MM.1S (cell line): Measurements from ENCODE around the gene SMPD2.
A peak's percentile ranks its signal among the peaks of the same experiment; 100 is the strongest.

Experiments
- DNase-seq: peaks from one replicate; pipeline ENCODE4 v3.0.0-alpha.2; 2015
- H2AFZ ChIP-seq: fragments of 300-600 bp; sonication (generic); 2 replicates; pipeline ENCODE4 v1.6.0; 2016; ENCODE audit warnings: antibody characterized with exemption, low read length
- H3F3A ChIP-seq: fragments of 300-600 bp; sonication (generic); 2 replicates; pipeline ENCODE4 v1.6.1; 2016; ENCODE audit warnings: mild to moderate bottlenecking, antibody characterized with exemption, low read length, moderate library complexity, mixed read lengths; ENCODE audit not compliant: insufficient read depth
- H3K27ac ChIP-seq: fragments of 300-600 bp; sonication (generic); 2 replicates; pipeline ENCODE4 v1.5.1; 2016; ENCODE audit warnings: mild to moderate bottlenecking, low read length
- H3K27me3 ChIP-seq: fragments of 300-600 bp; sonication (generic); replicated peaks from 2 replicates; pipeline ENCODE4 v1.6.0; 2016; ENCODE audit warnings: low read length; ENCODE audit not compliant: insufficient read depth
- H3K36me3 ChIP-seq: fragments of 300-600 bp; sonication (generic); replicated peaks from 2 replicates; pipeline ENCODE4 v1.6.1; 2016; ENCODE audit warnings: mild to moderate bottlenecking, low read length, mixed read lengths; ENCODE audit not compliant: insufficient read depth
- H3K4me1 ChIP-seq: fragments of 300-600 bp; sonication (generic); 2 replicates; pipeline ENCODE4 v1.6.1; 2016; ENCODE audit warnings: low read length, mixed read lengths
- H3K4me2 ChIP-seq: fragments of 300-600 bp; sonication (generic); 2 replicates; pipeline ENCODE4 v1.6.0; 2016; ENCODE audit warnings: low read depth, low read length
- H3K4me3 ChIP-seq: fragments of 300-600 bp; sonication (generic); 2 replicates; pipeline ENCODE4 v1.5.1; 2016; ENCODE audit warnings: low read length, mixed read lengths
- H3K79me2 ChIP-seq: fragments of 300-600 bp; sonication (generic); 2 replicates; pipeline ENCODE4 v1.6.1; 2016; ENCODE audit warnings: mixed run types, low read length, mixed read lengths
- H3K9ac ChIP-seq: fragments of 300-600 bp; sonication (generic); 2 replicates; pipeline ENCODE4 v1.6.1; 2016; ENCODE audit warnings: low read length, mixed read lengths
- H3K9me2 ChIP-seq: fragments of 300-600 bp; sonication (generic); replicated peaks from 2 replicates; pipeline ENCODE4 v1.6.1; 2016; ENCODE audit warnings: mild to moderate bottlenecking, low read length, mixed read lengths; ENCODE audit not compliant: insufficient read depth
- H3K9me3 ChIP-seq: fragments of 300-600 bp; sonication (generic); replicated peaks from 2 replicates; pipeline ENCODE4 v1.6.1; 2016; ENCODE audit warnings: mild to moderate bottlenecking, low read length, mixed read lengths; ENCODE audit not compliant: insufficient read depth
- H4K20me1 ChIP-seq: fragments of 300-600 bp; sonication (generic); 2 replicates; pipeline ENCODE4 v1.6.1; 2016; ENCODE audit warnings: mild to moderate bottlenecking, low read length, moderate library complexity, mixed read lengths; ENCODE audit not compliant: insufficient read depth
- CTCF ChIP-seq: fragments of 300-600 bp; sonication (generic); IDR thresholded peaks from 2 replicates; pipeline ENCODE4 v1.5.1; 2016; ENCODE audit warnings: antibody characterized with exemption, low read length, mixed read lengths
- EZH2 ChIP-seq: fragments of 300-600 bp; sonication (generic); optimal IDR thresholded peaks from 2 replicates; pipeline ENCODE3; 2017; ENCODE audit warnings: low read depth, mild to moderate bottlenecking, antibody characterized with exemption, low read length, mixed read lengths
- EZH2phosphoT487 ChIP-seq: fragments of 300-600 bp; sonication (generic); IDR thresholded peaks from 2 replicates; pipeline ENCODE4 v1.6.1; 2018; ENCODE audit warnings: antibody characterized with exemption, low read length

Gene SMPD2

DNA sequence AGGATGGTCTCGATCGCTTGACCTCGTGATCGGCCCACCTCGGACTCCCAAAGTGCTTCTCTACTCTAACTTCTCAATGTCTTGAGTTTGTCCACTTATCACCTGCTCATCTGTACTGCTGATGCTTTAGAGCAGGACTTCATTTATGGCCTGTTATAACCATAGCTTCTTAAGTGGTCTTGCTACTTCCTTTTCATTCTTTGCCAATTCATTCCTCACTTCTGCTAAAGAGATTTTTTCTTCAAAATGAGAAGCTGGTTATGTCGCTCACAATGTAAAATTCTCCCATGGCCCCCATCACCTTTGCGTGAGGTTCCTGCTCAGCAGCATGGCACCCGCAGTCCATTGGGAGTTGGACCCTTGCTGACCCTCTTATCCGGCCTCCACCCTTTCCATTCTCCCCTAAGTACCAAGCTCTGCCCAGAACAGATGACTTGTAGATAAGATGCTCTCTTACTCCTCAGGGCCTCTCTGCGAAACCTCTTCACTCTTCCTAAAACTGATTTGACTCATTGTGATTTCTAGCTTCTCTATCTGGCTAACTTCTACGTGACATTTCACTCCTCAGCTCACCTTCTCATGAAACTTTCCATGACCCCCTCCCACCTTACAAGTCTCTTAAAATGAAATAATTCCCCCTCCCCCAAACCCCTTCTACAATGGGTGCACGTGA lies 44.3 kb upstream of the SMPD2 start:
- Histone ChIP-seq H3K9me2 (no peaks in the 10 kb centered on the region), H3K27me3 (no peaks in the 10 kb centered on the region), H3K9me3 (no peaks in the 10 kb centered on the region), H3K27ac (no peak overlapping the region), H2AFZ (no peak overlapping the region), H3K4me3 (no peak overlapping the region), H3K4me1 (no peaks in the 10 kb centered on the region), H3K36me3 (no peaks in the 10 kb centered on the region), H3K9ac (no peak overlapping the region), H4K20me1 (no peaks in the 10 kb centered on the region), H3F3A (no peaks in the 10 kb centered on the region), H3K4me2 (no peak overlapping the region), H3K79me2 (no peaks in the 10 kb centered on the region)
- DNase-seq, result no peak
- TF ChIP-seq CTCF (no peak), EZH2 (no peak), EZH2phosphoT487 (no peak)

DNA sequence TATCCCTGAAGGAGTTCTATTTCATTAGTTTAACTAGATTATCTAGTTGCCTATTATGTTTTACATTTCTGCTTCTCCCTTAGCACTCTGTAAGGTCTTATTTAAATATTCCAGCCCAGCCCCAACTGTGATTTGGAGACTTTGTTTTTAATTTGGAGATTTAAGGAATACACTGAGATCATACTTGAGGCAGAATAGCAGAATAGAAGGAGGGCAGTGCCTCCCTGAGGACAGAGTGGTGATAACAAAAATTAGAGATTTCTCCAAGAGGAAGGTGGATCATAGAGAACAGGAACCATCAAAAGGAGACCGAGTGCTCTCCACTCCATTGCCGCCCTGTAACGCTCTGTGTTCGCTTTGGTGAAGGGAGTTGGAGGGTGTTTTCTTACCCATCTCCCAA lies 43.5 kb upstream of the SMPD2 start:
- Histone ChIP-seq H3F3A (no peaks in the 10 kb centered on the region), H3K9me3 (no peaks in the 10 kb centered on the region), H4K20me1 (no peaks in the 10 kb centered on the region), H3K4me2 (no peak overlapping the region), H2AFZ (no peak overlapping the region), H3K4me3 (no peak overlapping the region), H3K9me2 (no peaks in the 10 kb centered on the region), H3K4me1 (no peaks in the 10 kb centered on the region), H3K36me3 (no peaks in the 10 kb centered on the region), H3K27ac (no peak overlapping the region), H3K27me3 (no peaks in the 10 kb centered on the region), H3K79me2 (no peaks in the 10 kb centered on the region), H3K9ac (no peak overlapping the region)
- no peak for DNase-seq
- no peak for TF ChIP-seq EZH2phosphoT487
- no peak for TF ChIP-seq EZH2
- peak; percentile 13; the same call in 1 of the 2 replicates for TF ChIP-seq CTCF

DNA sequence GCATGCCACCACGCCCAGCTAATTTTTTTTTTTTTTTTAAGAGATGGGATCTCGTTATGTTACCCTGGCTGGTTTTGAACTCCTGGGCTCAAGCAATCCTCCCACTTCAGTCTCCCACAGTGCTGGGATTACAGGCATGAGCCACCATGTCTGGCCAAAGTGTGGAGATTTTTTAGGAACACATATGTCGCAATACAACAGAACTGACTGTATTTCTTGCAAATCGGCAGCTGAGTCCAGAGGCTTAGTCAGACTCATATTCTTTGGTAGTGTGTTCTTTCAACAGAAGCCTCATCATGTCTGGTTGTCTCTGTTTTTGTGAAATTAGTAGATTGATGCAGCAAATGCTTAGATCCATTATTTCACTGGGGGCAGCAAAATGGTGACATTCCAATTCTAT lies 34.3 kb upstream of the SMPD2 start:
- no peaks in the 10 kb centered on the region for H3K27me3 ChIP-seq
- no peaks in the 10 kb centered on the region for H3K36me3 ChIP-seq
- H3K9ac ChIP-seq, result no peak overlapping the region
- no peak overlapping the region for H2AFZ ChIP-seq
- H3F3A ChIP-seq, result no peaks in the 10 kb centered on the region
- no peaks in the 10 kb centered on the region for H4K20me1 ChIP-seq
- no peaks in the 10 kb centered on the region for H3K9me2 ChIP-seq
- H3K27ac ChIP-seq, result no peak overlapping the region
- H3K79me2 ChIP-seq, result no peaks in the 10 kb centered on the region
- H3K4me3 ChIP-seq, result no peak overlapping the region
- TF ChIP-seq EZH2 (no peak), CTCF (no peak), EZH2phosphoT487 (no peak)
- DNase-seq, result no peak
- H3K9me3 ChIP-seq, result no peaks in the 10 kb centered on the region
- no peak overlapping the region for H3K4me2 ChIP-seq
- H3K4me1 ChIP-seq, result no peaks in the 10 kb centered on the region
